IPS-11a (cell line): ENCODE data around the gene LPP.
"Not testable (repeated sequence)": the region's sequence is repeated elsewhere in the genome, so short reads cannot be mapped to it uniquely, and the experiment has no call there.

Experiments
- H3K4me3 ChIP-seq: one replicate; pipeline ENCODE4 v1.5.1; 2013; ENCODE audit warnings: low read depth, low read length, control low read depth

LPP gene

GRCh38 chr3:188421836-188422540 lies 268.0 kb downstream of the LPP start:
- H3K4me3 ChIP-seq, result no peak overlapping the region

- H3K4me3 ChIP-seq, result not testable (repeated sequence)
Observed at GRCh38 chr3:188427981-188428380, 274.0 kb downstream of the LPP start.

GRCh38 chr3:188431040-188431439 lies 277.1 kb downstream of the LPP start:
- no peak overlapping the region for H3K4me3 ChIP-seq

GRCh38 chr3:188431553-188431952 lies 277.6 kb downstream of the LPP start:
- H3K4me3 ChIP-seq, result no peak overlapping the region

- H3K4me3 ChIP-seq, result no peak overlapping the region
Observed at GRCh38 chr3:188432802-188433520, 279.0 kb downstream of the LPP start.

GRCh38 chr3:188433521-188434150 lies 279.7 kb downstream of the LPP start:
- no peak overlapping the region for H3K4me3 ChIP-seq

GRCh38 chr3:188434594-188434993 lies 280.6 kb downstream of the LPP start:
- no peak overlapping the region for H3K4me3 ChIP-seq

GRCh38 chr3:188435266-188435665 lies 281.3 kb downstream of the LPP start:
- H3K4me3 ChIP-seq, result no peak overlapping the region

GRCh38 chr3:188437926-188438325 lies 284.0 kb downstream of the LPP start:
- H3K4me3 ChIP-seq, result no peak overlapping the region

- no peak overlapping the region for H3K4me3 ChIP-seq
Observed at GRCh38 chr3:188439080-188439479, 285.1 kb downstream of the LPP start.

GRCh38 chr3:188440340-188440972 lies 286.5 kb downstream of the LPP start:
- no peak overlapping the region for H3K4me3 ChIP-seq

- H3K4me3 ChIP-seq, result no peak overlapping the region
Observed at GRCh38 chr3:188442430-188442829, 288.5 kb downstream of the LPP start.

GRCh38 chr3:188445175-188445574 lies 291.2 kb downstream of the LPP start:
- not testable (repeated sequence) for H3K4me3 ChIP-seq

GRCh38 chr3:188446014-188446413 lies 292.1 kb downstream of the LPP start:
- no peak overlapping the region for H3K4me3 ChIP-seq

- H3K4me3 ChIP-seq, result no peak overlapping the region
Observed at GRCh38 chr3:188446766-188447165, 292.8 kb downstream of the LPP start.

- H3K4me3 ChIP-seq, result no peak overlapping the region
Observed at GRCh38 chr3:188448813-188449212, 294.9 kb downstream of the LPP start.

- H3K4me3 ChIP-seq, result no peak overlapping the region
Observed at GRCh38 chr3:188449421-188449820, 295.5 kb downstream of the LPP start.

- H3K4me3 ChIP-seq, result no peak overlapping the region
Observed at GRCh38 chr3:188452158-188452772, 298.3 kb downstream of the LPP start.

- no peak overlapping the region for H3K4me3 ChIP-seq
Observed at GRCh38 chr3:188453431-188454384, 299.8 kb downstream of the LPP start.

GRCh38 chr3:188455748-188456147 lies 301.8 kb downstream of the LPP start:
- H3K4me3 ChIP-seq, result no peak overlapping the region
